ENCODE results near the gene GMCL2. TPM values are rescaled to one million over a fixed set of nuclear protein-coding genes. Genes with fewer than 3 reads are reported as not detected.

Gene GMCL2
- total and polyA plus RNA-seq, 9 of the 15 experiments (the other 6 are each of a cell fraction or from before 2014, with no cell fraction given) = 0.04 TPM; not detected in 8

DNA sequence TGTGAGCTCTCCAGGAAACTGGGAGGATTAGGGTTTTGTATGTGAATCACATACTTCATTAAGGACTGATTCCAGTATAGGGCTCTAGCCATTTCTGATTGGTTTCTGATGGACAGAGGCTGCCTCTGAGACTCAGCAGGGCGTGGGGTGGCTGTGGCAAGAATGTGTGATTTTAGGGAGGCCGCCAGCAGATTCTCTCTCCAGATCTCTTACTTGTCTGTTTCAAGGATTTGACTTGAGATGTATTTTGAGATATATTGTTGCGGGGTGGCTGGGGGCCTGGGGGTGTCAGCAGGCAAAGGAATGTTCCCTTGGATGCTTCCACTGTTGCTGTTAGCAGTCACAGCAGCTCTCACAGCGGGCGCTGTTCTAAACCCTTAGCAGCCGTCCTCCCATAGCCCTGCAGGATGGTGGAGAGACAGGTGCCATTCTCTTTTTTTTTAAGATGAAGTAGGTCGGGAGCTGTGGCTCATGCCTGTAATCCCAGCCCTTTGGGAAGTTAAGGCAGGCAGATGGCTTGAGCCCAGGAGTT lies 9.2 kb upstream of the GMCL2 start (continued):
- TF ChIP-seq TGIF2 (CRISPR knock-in tag; IDR thresholded peaks at IDR 0.05) (no peak), HDAC6 (IDR thresholded peaks at IDR 0.05; ENCODE audit: low read depth, low read length) (no peak), ZNF507 (tag; conservative IDR thresholded peaks at IDR 0.05) (no peak)
- TF ChIP-seq, protein P1, sequence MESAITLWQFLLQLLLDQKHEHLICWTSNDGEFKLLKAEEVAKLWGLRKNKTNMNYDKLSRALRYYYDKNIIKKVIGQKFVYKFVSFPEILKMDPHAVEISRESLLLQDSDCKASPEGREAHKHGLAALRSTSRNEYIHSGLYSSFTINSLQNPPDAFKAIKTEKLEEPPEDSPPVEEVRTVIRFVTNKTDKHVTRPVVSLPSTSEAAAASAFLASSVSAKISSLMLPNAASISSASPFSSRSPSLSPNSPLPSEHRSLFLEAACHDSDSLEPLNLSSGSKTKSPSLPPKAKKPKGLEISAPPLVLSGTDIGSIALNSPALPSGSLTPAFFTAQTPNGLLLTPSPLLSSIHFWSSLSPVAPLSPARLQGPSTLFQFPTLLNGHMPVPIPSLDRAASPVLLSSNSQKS (CRISPR knock-in tag; IDR thresholded peaks at IDR 0.05) = no peak
- TF ChIP-seq, protein P2, sequence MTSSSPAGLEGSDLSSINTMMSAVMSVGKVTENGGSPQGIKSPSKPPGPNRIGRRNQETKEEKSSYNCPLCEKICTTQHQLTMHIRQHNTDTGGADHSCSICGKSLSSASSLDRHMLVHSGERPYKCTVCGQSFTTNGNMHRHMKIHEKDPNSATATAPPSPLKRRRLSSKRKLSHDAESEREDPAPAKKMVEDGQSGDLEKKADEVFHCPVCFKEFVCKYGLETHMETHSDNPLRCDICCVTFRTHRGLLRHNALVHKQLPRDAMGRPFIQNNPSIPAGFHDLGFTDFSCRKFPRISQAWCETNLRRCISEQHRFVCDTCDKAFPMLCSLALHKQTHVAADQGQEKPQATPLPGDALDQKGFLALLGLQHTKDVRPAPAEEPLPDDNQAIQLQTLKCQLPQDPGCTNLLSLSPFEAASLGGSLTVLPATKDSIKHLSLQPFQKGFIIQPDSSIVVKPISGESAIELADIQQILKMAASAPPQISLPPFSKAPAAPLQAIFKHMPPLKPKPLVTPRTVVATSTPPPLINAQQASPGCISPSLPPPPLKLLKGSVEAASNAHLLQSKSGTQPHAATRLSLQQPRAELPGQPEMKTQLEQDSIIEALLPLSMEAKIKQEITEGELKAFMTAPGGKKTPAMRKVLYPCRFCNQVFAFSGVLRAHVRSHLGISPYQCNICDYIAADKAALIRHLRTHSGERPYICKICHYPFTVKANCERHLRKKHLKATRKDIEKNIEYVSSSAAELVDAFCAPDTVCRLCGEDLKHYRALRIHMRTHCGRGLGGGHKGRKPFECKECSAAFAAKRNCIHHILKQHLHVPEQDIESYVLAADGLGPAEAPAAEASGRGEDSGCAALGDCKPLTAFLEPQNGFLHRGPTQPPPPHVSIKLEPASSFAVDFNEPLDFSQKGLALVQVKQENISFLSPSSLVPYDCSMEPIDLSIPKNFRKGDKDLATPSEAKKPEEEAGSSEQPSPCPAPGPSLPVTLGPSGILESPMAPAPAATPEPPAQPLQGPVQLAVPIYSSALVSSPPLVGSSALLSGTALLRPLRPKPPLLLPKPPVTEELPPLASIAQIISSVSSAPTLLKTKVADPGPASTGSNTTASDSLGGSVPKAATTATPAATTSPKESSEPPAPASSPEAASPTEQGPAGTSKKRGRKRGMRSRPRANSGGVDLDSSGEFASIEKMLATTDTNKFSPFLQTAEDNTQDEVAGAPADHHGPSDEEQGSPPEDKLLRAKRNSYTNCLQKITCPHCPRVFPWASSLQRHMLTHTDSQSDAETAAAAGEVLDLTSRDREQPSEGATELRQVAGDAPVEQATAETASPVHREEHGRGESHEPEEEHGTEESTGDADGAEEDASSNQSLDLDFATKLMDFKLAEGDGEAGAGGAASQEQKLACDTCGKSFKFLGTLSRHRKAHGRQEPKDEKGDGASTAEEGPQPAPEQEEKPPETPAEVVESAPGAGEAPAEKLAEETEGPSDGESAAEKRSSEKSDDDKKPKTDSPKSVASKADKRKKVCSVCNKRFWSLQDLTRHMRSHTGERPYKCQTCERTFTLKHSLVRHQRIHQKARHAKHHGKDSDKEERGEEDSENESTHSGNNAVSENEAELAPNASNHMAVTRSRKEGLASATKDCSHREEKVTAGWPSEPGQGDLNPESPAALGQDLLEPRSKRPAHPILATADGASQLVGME (CRISPR knock-in tag; IDR thresholded peaks at IDR 0.05) = no peak
- TF ChIP-seq, protein P3, sequence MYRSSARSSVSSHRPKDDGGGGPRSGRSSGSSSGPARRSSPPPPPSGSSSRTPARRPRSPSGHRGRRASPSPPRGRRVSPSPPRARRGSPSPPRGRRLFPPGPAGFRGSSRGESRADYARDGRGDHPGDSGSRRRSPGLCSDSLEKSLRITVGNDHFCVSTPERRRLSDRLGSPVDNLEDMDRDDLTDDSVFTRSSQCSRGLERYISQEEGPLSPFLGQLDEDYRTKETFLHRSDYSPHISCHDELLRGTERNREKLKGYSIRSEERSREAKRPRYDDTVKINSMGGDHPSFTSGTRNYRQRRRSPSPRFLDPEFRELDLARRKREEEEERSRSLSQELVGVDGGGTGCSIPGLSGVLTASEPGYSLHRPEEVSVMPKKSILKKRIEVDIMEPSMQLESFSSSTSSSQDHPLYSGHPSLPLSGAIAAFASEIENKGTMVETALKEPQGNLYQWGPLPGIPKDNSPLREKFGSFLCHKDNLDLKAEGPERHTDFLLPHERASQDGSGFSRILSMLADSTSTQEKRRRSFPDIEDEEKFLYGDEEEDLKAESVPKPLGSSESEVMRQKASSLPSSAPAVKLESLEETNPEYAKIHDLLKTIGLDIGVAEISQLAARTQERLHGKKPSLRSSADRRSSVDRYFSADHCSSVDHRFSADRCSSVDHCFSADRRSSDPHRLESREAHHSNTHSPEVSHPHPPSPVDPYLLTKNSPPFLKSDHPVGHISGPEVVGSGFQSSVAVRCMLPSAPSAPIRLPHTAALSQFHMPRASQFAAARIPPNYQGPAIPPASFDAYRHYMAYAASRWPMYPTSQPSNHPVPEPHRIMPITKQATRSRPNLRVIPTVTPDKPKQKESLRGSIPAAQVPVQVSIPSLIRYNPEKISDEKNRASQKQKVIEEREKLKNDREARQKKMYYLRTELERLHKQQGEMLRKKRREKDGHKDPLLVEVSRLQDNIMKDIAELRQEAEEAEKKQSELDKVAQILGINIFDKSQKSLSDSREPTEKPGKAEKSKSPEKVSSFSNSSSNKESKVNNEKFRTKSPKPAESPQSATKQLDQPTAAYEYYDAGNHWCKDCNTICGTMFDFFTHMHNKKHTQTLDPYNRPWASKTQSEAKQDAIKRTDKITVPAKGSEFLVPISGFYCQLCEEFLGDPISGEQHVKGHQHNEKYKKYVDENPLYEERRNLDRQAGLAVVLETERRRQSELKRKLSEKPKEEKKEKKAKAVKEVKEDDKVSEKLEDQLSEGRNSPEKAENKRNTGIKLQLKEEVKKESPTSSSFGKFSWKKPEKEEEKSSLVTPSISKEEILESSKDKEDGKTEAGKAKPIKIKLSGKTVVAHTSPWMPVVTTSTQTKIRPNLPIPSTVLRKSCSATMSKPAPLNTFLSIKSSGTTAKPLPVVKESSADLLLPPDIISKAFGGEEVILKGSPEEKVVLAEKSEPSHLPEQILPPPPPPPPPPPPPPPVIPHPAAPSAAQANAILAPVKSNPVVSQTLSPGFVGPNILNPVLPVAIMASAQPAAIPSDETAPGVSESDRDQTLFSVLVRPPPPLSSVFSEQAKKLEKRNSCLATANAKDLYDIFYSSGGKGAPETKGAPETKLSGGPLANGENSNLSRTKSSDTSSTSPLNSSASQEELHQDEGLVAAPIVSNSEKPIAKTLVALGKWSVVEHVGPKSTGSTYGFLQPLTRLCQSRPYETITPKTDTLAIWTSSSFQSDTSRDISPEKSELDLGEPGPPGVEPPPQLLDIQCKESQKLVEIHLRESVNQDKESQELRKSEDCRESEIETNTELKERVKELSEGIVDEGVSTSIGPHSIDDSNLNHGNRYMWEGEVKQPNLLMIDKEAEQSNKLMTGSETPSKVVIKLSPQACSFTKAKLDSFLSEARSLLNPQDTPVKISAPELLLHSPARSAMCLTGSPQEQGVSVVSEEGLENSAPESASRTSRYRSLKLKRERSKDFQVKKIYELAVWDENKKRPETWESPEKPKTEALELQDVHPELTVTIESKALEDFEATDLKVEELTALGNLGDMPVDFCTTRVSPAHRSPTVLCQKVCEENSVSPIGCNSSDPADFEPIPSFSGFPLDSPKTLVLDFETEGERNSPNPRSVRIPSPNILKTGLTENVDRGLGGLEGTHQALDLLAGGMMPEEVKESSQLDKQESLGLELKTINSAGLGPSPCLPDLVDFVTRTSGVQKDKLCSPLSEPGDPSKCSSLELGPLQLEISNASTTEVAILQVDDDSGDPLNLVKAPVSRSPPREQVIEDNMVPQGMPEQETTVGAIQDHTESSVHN (IDR thresholded peaks at IDR 0.05; ENCODE audit: borderline replicate concordance in 1 of 2, low read depth in 1 of 2) = no peak

Data from K562 (cell line).